Heart right ventricle (tissue), 16 donors: ENCODE data around the gene ATXN1. TPM values are rescaled to one million over a fixed set of nuclear protein-coding genes. Genes with fewer than 3 reads are reported as not detected.

Source experiments
- ATAC-seq, 8 donors: fragments of 200-7000 bp; cut with Tn5 transposase; one replicate each; pipeline ENCODE4 v1.9.1; 2020; ENCODE audit warnings: mild to moderate bottlenecking in 8 of 8, moderate library complexity in 8 of 8, moderate number of reproducible peaks in 1 of 8
- DNase-seq, 2 donors: peaks; one replicate each; pipeline ENCODE4 v3.0.0-alpha.2; 2020
- H3K27ac ChIP-seq, 10 donors: fragments of 200-600 bp; sonication (generic) in 2 of 10; one replicate each; pipeline versions ENCODE4 v1.5.0 to v1.8.0; 2020 to 2022; ENCODE audit warnings: mild to moderate bottlenecking in 3 of 10
- H3K27me3 ChIP-seq, 7 donors: fragments of 200-600 bp; one replicate each; pipeline ENCODE4 v1.8.0; 2021 to 2022; ENCODE audit warnings: mild to moderate bottlenecking in 2 of 7
- H3K36me3 ChIP-seq, 9 donors: fragments of 200-600 bp; sonication (generic) in 1 of 9; one replicate each; pipeline versions ENCODE4 v1.5.0 to v1.8.0; 2020 to 2022; ENCODE audit warnings: mild to moderate bottlenecking in 2 of 9
- H3K4me1 ChIP-seq, 9 donors: fragments of 200-600 bp; sonication (generic) in 1 of 9; one replicate each; pipeline versions ENCODE4 v1.5.0 to v1.8.0; 2020 to 2022; ENCODE audit warnings: mild to moderate bottlenecking in 4 of 9
- H3K4me3 ChIP-seq, 10 donors: fragments of 200-600 bp; sonication (generic) in 2 of 10; one replicate each; pipeline versions ENCODE4 v1.5.0 to v1.8.0; 2020 to 2022; ENCODE audit warnings: mild to moderate bottlenecking in 7 of 10, moderate library complexity in 2 of 10
- H3K9me3 ChIP-seq, 11 donors: fragments of 200-600 bp in 10 of 11; sonication (generic) in 2 of 11; one replicate each; pipeline versions ENCODE4 v1.5.0 to v1.8.0; 2013 to 2022; ENCODE audit warnings: mild to moderate bottlenecking in 2 of 11, control low read depth in 1 of 11, moderate library complexity in 1 of 11
- CTCF ChIP-seq, 9 donors: fragments of 200-600 bp; sonication (generic) in 2 of 9; IDR thresholded peaks; one replicate each; pipeline versions ENCODE4 v1.5.0 to v1.8.0; 2021 to 2022; ENCODE audit warnings: antibody characterized with exemption in 9 of 9, mild to moderate bottlenecking in 5 of 9, moderate library complexity in 1 of 9
- WGBS, 2 donors: extraction: QIAGEN DNeasy Blood & Tissue Kit; methylation state at CpG; one replicate each; pipeline ENCODE4 v1.1.7; 2013; ENCODE audit warnings: inconsistent platforms in 1 of 2; 5-methylcytosine and 5-hydroxymethylcytosine counted together
- intact Hi-C, 10 donors: fragments of 100-400 bp; cut with DNase I; formaldehyde crosslinking; loops; one replicate each; pipeline versions ENCODE4 v1.11.1 to v1.14.2; 2022
- polyA plus RNA-seq, 2 donors: library from polyadenylated mRNA; stranded (reverse); fragments of 200-250 nt; gene quantifications; one replicate each; pipeline ENCODE4 v1.2.3, GENCODE V29; 2013
- total RNA-seq, 10 donors: library from RNA; stranded (reverse); fragmentation: NEBNext Ultra II Directional in 3 of 10; extraction: Animal tissue kit (Norgen Biotek cat#: 25700) in 3 of 10; gene quantifications; one replicate each; pipeline versions ENCODE4 v1.2.1 to v1.2.4, GENCODE V29; 2021 to 2023
- donor health status: Arrhythmogenic right ventricular cardiomyopathy.
- donor health status: ischemic (EF 13 %, LVEDD 7.1; RV severe dilation, severe dysfunction).
- donor health status: healthy with polysubstance abuse.
- donor health status: DM: no; HTN: yes; CAD: no.
- donor health status: DM: no; HTN: no; CAD: no.
- donor health status: ischemic (EF 25% LVEDD 6.9; RV normal size, moderate dysfunction).
- donor health status: ischemic (EF 25% LVEDD 5.7; RV mildly dilated, moderate dysfunction).
- donor health status: healthy.
- donor health status: DM: yes; HTN: yes; CAD: no.
- donor health status: Ischemic cardiomyopathy.
- donor health status: ischemic (EF 35%, LVEDD 5.7; RV mildly dilated, moderate dysfunction).
- donor health status: nonischemic (EF 11% LVEDD 7.7; RV severe dilation, severe dysfunction).
- donor health status: DM: yes; HTN: yes; CAD: no.
- donor health status: PGD.
- donor health status: ischemic (EF 29% LVEDD 5.4; RV normal size, mild dysfunction).
- donor health status: nonischemic (EF 23%, LVEDD 6.1; RV moderate dilation, normal function).

Gene ATXN1
- total and polyA plus RNA-seq, 12 donors: 4.1 to 46.5 (median 40.3) TPM

- Histone ChIP-seq H3K27me3 (no peaks in the 10 kb centered on the region), H3K27ac (no peak overlapping the region), H3K9me3 (no peaks in the 10 kb centered on the region), H3K36me3 (peaks cover 0 to 24% (median 0%) of the 10 kb centered on the region in 9 donors), H3K4me3 (no peak overlapping the region), H3K4me1 (no peaks in the 10 kb centered on the region)
- no peak for ATAC-seq
- WGBS, 2 donors: 90 to 92% methylated on average over 4 of the region's 4 CpGs
- intact Hi-C loops: no loop called here
- no peak for TF ChIP-seq CTCF (IDR thresholded peaks at IDR 0.05)
- DNase-seq: no peak
Observed at GRCh38 chr6:16608444-16608843, 152.8 kb downstream of the ATXN1 start.

GRCh38 chr6:16602035-16602434 lies 159.2 kb downstream of the ATXN1 start:
- no peak overlapping the region for H3K27ac ChIP-seq
- H3K4me1 ChIP-seq: peaks cover 0 to 9% (median 0%) of the 10 kb centered on the region in 9 donors
- H3K9me3 ChIP-seq: peaks cover 0 to 4% (median 0%) of the 10 kb centered on the region in 11 donors
- no peak for TF ChIP-seq CTCF (IDR thresholded peaks at IDR 0.05)
- H3K27me3 ChIP-seq: no peaks in the 10 kb centered on the region
- peaks cover 0 to 14% (median 0%) of the 10 kb centered on the region in 9 donors for H3K36me3 ChIP-seq
- ATAC-seq (no peak), DNase-seq (no peak)
- no peak overlapping the region for H3K4me3 ChIP-seq
- intact Hi-C loops: no loop called here
- 92 to 96% methylated on average over 3 of the region's 3 CpGs for WGBS, 2 donors

GRCh38 chr6:16600701-16601100 lies 160.6 kb downstream of the ATXN1 start:
- peaks cover 0 to 10% (median 0%) of the 10 kb centered on the region in 9 donors for H3K4me1 ChIP-seq
- no peak overlapping the region for H3K4me3 ChIP-seq
- intact Hi-C loops: no loop called here
- DNase-seq: no peak
- peaks cover 0 to 18% (median 0%) of the 10 kb centered on the region in 9 donors for H3K36me3 ChIP-seq
- H3K27me3 ChIP-seq: no peaks in the 10 kb centered on the region
- TF ChIP-seq CTCF (IDR thresholded peaks at IDR 0.05): no peak
- no peak for ATAC-seq
- no peak overlapping the region for H3K27ac ChIP-seq
- 95% methylated on average over 4 of the region's 4 CpGs for WGBS, 2 donors
- peaks cover 0 to 4% (median 0%) of the 10 kb centered on the region in 11 donors for H3K9me3 ChIP-seq

- no peak for TF ChIP-seq CTCF (IDR thresholded peaks at IDR 0.05)
- H3K9me3 ChIP-seq: peaks cover 0 to 4% (median 0%) of the 10 kb centered on the region in 11 donors
- no peak for DNase-seq
- H3K36me3 ChIP-seq: peaks cover 0 to 18% (median 0%) of the 10 kb centered on the region in 9 donors
- H3K4me3 ChIP-seq: no peak overlapping the region
- ATAC-seq: no peak
- intact Hi-C loops: no loop called here
- WGBS, 2 donors: 91 to 97% methylated on average over 3 of the region's 3 CpGs
- H3K27me3 ChIP-seq: no peaks in the 10 kb centered on the region
- no peak overlapping the region for H3K27ac ChIP-seq
- H3K4me1 ChIP-seq: peaks cover 0 to 12% (median 0%) of the 10 kb centered on the region in 9 donors
Observed at GRCh38 chr6:16600026-16600425, 161.2 kb downstream of the ATXN1 start.
